Measurements from ENCODE around the gene CCDC15.

Gene CCDC15

GRCh38 chr11:124976531-124976930, 22.5 kb downstream of the CCDC15 start:
- Histone ChIP-seq H3K4me1 (ENCODE audit: insufficient read depth, low read length) (no peaks in the 10 kb centered on the region), H3K27me3 (ENCODE audit: insufficient read depth, low read length) (no peaks in the 10 kb centered on the region), H3K9me3 (ENCODE audit: insufficient read depth, low read depth, low read length) (peaks cover 3% of the 10 kb centered on the region; the same call in 1 of the 2 replicates), H3K27ac (ENCODE audit: low read length) (no peak overlapping the region), H3K4me3 (ENCODE audit: low read length) (no peak overlapping the region), H3K36me3 (ENCODE audit: insufficient read depth, low read depth, low read length) (no peaks in the 10 kb centered on the region), H3K9ac (ENCODE audit: low read depth, low read length) (no peak overlapping the region)

GRCh38 chr11:124977006-124977405, 23.0 kb downstream of the CCDC15 start:
- Histone ChIP-seq H3K9ac (ENCODE audit: low read depth, low read length) (no peak overlapping the region), H3K36me3 (ENCODE audit: insufficient read depth, low read depth, low read length) (no peaks in the 10 kb centered on the region), H3K4me3 (ENCODE audit: low read length) (no peak overlapping the region), H3K27ac (ENCODE audit: low read length) (no peak overlapping the region), H3K27me3 (ENCODE audit: insufficient read depth, low read length) (no peaks in the 10 kb centered on the region), H3K9me3 (ENCODE audit: insufficient read depth, low read depth, low read length) (peaks cover 3% of the 10 kb centered on the region; the same call in 1 of the 2 replicates), H3K4me1 (ENCODE audit: insufficient read depth, low read length) (no peaks in the 10 kb centered on the region)

DNA sequence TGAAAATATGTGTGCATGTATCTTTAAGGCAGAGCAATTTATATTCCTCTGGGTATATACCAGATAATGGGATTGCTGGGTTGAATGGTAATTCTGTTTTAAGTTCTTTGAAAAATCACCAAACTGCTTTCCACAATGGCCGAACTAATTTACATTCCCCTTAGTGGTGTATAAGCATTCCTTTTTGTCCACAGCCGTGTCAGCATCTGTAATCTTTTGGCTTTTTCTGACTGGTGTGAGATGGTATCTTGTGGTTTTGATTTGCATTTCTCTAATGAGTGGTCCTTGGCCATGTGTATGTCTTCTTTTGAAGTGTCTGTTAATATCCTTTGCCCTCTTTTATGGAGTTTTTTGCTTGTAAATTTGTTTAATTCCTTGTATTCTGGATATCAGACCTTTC, 24.3 kb downstream of the CCDC15 start:
- Histone ChIP-seq H3K4me1 (ENCODE audit: insufficient read depth, low read length) (no peaks in the 10 kb centered on the region), H3K4me3 (ENCODE audit: low read length) (no peak overlapping the region), H3K9me3 (ENCODE audit: insufficient read depth, low read depth, low read length) (peaks cover 3% of the 10 kb centered on the region; the same call in 1 of the 2 replicates), H3K27ac (ENCODE audit: low read length) (no peak overlapping the region), H3K36me3 (ENCODE audit: insufficient read depth, low read depth, low read length) (no peaks in the 10 kb centered on the region), H3K27me3 (ENCODE audit: insufficient read depth, low read length) (no peaks in the 10 kb centered on the region), H3K9ac (ENCODE audit: low read depth, low read length) (no peak overlapping the region)

GRCh38 chr11:124982043-124982442, 28.0 kb downstream of the CCDC15 start:
- no peak overlapping the region for H3K27ac ChIP-seq (ENCODE audit: low read length)
- H3K9me3 ChIP-seq (ENCODE audit: insufficient read depth, low read depth, low read length), result peaks cover 3% of the 10 kb centered on the region; the same call in 1 of the 2 replicates
- no peaks in the 10 kb centered on the region for H3K27me3 ChIP-seq (ENCODE audit: insufficient read depth, low read length)
- no peak overlapping the region for H3K9ac ChIP-seq (ENCODE audit: low read depth, low read length)
- no peaks in the 10 kb centered on the region for H3K4me1 ChIP-seq (ENCODE audit: insufficient read depth, low read length)
- H3K36me3 ChIP-seq (ENCODE audit: insufficient read depth, low read depth, low read length), result no peaks in the 10 kb centered on the region
- H3K4me3 ChIP-seq (ENCODE audit: low read length), result no peak overlapping the region

DNA sequence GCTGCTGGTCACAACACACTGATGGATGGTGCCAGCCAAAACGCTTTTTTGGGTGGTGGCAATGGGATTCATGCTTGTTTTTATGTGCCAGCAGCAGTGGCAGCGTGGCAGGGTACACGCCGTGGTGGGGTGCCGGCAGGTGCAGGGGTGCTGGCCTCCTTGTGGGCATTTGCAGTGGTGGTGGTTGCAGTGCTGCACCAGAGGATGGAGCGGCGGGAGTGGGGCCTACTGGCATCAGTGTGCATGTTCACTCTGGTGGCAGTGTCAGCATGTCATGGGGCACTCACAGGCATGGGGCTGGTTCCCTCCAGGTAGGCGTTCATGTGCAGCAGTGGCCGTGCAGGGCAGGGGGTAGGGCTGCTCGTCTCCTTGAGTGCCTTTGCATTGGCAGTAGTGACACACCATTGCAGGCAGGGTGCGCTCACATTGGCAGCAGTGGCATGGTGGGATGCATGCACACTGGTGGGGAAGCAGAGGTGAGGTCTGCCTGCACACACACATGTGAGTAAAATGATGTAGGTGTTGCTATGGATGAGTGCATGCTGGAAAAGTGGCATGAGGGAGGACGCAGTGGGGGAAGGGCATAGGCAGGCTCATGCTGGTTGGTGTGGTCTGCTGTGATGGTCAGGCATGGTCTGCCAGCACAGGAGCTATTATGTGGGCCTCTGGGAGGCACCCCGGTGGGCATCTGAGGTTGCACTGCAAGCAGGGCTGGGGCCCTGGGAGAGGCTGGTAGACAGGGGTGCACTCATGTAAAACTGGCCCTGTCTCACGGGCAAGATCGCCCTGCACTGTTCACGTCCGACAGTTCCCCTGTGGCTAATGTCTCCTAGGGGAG, 29.9 kb downstream of the CCDC15 start:
- Histone ChIP-seq H3K27ac (ENCODE audit: low read length) (no peak overlapping the region), H3K27me3 (ENCODE audit: insufficient read depth, low read length) (no peaks in the 10 kb centered on the region), H3K9ac (ENCODE audit: low read depth, low read length) (no peak overlapping the region), H3K9me3 (ENCODE audit: insufficient read depth, low read depth, low read length) (peaks cover 3% of the 10 kb centered on the region; the same call in 1 of the 2 replicates), H3K4me3 (ENCODE audit: low read length) (no peak overlapping the region), H3K36me3 (ENCODE audit: insufficient read depth, low read depth, low read length) (no peaks in the 10 kb centered on the region), H3K4me1 (ENCODE audit: insufficient read depth, low read length) (no peaks in the 10 kb centered on the region)

DNA sequence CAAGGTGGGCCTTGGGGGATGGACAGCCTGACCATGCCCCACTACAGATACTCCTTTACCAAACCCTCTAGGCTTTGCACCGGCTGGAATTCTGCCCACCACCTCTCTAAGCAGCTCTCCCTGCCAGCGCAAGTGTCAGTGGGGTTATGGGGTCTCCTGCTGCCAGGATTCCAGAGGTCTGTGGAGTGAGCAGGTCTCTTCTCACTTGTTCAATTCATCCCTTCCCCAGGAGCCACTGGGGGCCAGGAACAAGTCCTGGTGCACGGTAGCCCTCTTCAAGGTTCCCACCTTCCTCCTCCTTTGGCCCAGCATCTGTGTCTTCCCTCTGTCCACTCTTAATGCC, 30.5 kb downstream of the CCDC15 start:
- H3K27me3 ChIP-seq (ENCODE audit: insufficient read depth, low read length), result no peaks in the 10 kb centered on the region
- no peak overlapping the region for H3K27ac ChIP-seq (ENCODE audit: low read length)
- H3K9me3 ChIP-seq (ENCODE audit: insufficient read depth, low read depth, low read length), result peaks cover 3% of the 10 kb centered on the region; the same call in 1 of the 2 replicates
- no peaks in the 10 kb centered on the region for H3K4me1 ChIP-seq (ENCODE audit: insufficient read depth, low read length)
- no peak overlapping the region for H3K4me3 ChIP-seq (ENCODE audit: low read length)
- H3K9ac ChIP-seq (ENCODE audit: low read depth, low read length), result no peak overlapping the region
- no peaks in the 10 kb centered on the region for H3K36me3 ChIP-seq (ENCODE audit: insufficient read depth, low read depth, low read length)

DNA sequence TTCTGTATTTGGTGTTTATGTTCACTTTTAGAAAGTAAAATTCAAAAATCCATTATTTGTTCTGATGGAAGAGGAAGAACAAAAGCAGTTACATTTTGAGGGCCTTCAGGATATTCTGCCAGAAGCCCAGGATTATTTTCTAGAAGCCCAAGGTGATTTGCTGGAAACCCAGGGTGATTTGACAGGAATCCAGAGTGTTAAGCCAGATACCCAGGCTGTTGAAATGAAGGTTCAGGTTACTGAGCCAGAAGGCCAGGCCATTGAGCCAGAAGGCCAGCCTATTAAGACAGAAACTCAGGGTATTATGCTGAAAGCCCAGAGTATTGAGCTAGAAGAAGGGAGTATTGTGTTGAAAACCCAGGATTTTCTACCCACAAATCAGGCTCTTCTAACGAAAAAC, 33.1 kb downstream of the CCDC15 start:
- Histone ChIP-seq H3K4me1 (ENCODE audit: insufficient read depth, low read length) (no peaks in the 10 kb centered on the region), H3K9me3 (ENCODE audit: insufficient read depth, low read depth, low read length) (no peaks in the 10 kb centered on the region), H3K4me3 (ENCODE audit: low read length) (no peak overlapping the region), H3K9ac (ENCODE audit: low read depth, low read length) (no peak overlapping the region), H3K27ac (ENCODE audit: low read length) (no peak overlapping the region), H3K27me3 (ENCODE audit: insufficient read depth, low read length) (no peaks in the 10 kb centered on the region), H3K36me3 (ENCODE audit: insufficient read depth, low read depth, low read length) (no peaks in the 10 kb centered on the region)

- Histone ChIP-seq H3K4me3 (ENCODE audit: low read length) (no peak overlapping the region), H3K9ac (ENCODE audit: low read depth, low read length) (no peak overlapping the region), H3K4me1 (ENCODE audit: insufficient read depth, low read length) (no peaks in the 10 kb centered on the region), H3K27me3 (ENCODE audit: insufficient read depth, low read length) (no peaks in the 10 kb centered on the region), H3K27ac (ENCODE audit: low read length) (no peak overlapping the region), H3K9me3 (ENCODE audit: insufficient read depth, low read depth, low read length) (no peaks in the 10 kb centered on the region), H3K36me3 (ENCODE audit: insufficient read depth, low read depth, low read length) (no peaks in the 10 kb centered on the region)
Observed at GRCh38 chr11:124988063-124988462, 34.1 kb downstream of the CCDC15 start.

GRCh38 chr11:125001079-125001778, 47.2 kb downstream of the CCDC15 start:
- Histone ChIP-seq H3K36me3 (ENCODE audit: insufficient read depth, low read depth, low read length) (no peaks in the 10 kb centered on the region), H3K27me3 (ENCODE audit: insufficient read depth, low read length) (no peaks in the 10 kb centered on the region), H3K4me1 (ENCODE audit: insufficient read depth, low read length) (no peaks in the 10 kb centered on the region), H3K9ac (ENCODE audit: low read depth, low read length) (no peak overlapping the region), H3K4me3 (ENCODE audit: low read length) (no peak overlapping the region), H3K9me3 (ENCODE audit: insufficient read depth, low read depth, low read length) (no peaks in the 10 kb centered on the region), H3K27ac (ENCODE audit: low read length) (no peak overlapping the region)

DNA sequence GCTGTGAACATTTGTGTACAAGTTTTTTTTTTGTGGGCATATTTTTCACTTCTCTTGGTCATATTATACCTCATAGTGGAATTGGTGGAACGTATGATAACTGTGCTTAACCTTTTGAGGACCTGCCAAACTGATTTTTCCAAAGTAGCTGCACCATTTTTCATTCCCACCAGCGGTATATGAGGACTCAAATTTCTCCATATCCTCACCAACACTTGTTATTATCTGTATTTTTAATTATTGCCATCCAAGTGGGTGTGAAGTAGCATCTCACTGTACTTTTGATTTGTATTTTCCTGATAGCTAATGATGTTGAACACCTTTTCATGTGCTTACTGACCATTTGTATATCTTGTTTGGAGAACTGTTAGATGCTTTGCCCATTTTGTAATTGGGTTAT, 47.8 kb downstream of the CCDC15 start:
- Histone ChIP-seq H3K9me3 (ENCODE audit: insufficient read depth, low read depth, low read length) (no peaks in the 10 kb centered on the region), H3K4me1 (ENCODE audit: insufficient read depth, low read length) (no peaks in the 10 kb centered on the region), H3K4me3 (ENCODE audit: low read length) (no peak overlapping the region), H3K27me3 (ENCODE audit: insufficient read depth, low read length) (no peaks in the 10 kb centered on the region), H3K27ac (ENCODE audit: low read length) (no peak overlapping the region), H3K36me3 (ENCODE audit: insufficient read depth, low read depth, low read length) (no peaks in the 10 kb centered on the region), H3K9ac (ENCODE audit: low read depth, low read length) (no peak overlapping the region)

GRCh38 chr11:125005491-125005890, 51.5 kb downstream of the CCDC15 start:
- Histone ChIP-seq H3K4me3 (ENCODE audit: low read length) (no peak overlapping the region), H3K9me3 (ENCODE audit: insufficient read depth, low read depth, low read length) (no peaks in the 10 kb centered on the region), H3K4me1 (ENCODE audit: insufficient read depth, low read length) (no peaks in the 10 kb centered on the region), H3K27ac (ENCODE audit: low read length) (no peak overlapping the region), H3K36me3 (ENCODE audit: insufficient read depth, low read depth, low read length) (no peaks in the 10 kb centered on the region), H3K27me3 (ENCODE audit: insufficient read depth, low read length) (no peaks in the 10 kb centered on the region), H3K9ac (ENCODE audit: low read depth, low read length) (no peak overlapping the region)

DNA sequence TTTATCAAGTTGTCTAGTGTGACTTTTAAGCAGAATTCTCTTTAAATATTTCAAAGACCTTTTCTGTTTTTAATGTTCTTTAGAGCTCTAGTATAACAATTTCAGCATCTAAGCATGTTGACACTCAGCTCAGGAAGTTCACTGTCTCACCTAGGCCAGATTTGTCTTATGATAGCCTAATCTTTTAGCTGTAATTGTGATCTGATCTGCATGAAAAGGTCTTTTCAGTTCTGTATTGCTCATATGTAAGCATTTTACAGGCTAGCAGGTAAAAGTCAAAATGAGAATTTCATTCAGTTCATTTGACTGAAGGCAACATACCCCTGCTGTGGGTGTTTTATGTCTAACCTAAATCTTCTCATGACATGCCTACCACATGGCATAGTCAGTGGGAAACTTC, 62.4 kb downstream of the CCDC15 start:
- Histone ChIP-seq H3K4me1 (ENCODE audit: insufficient read depth, low read length) (no peaks in the 10 kb centered on the region), H3K4me3 (ENCODE audit: low read length) (no peak overlapping the region), H3K36me3 (ENCODE audit: insufficient read depth, low read depth, low read length) (no peaks in the 10 kb centered on the region), H3K27ac (ENCODE audit: low read length) (no peak overlapping the region), H3K9me3 (ENCODE audit: insufficient read depth, low read depth, low read length) (no peaks in the 10 kb centered on the region), H3K27me3 (ENCODE audit: insufficient read depth, low read length) (no peaks in the 10 kb centered on the region), H3K9ac (ENCODE audit: low read depth, low read length) (no peak overlapping the region)
